NCI-H526 treated with DMSO at 0.1 percent for 48 hours (cell line): Measurements from ENCODE around the gene OAF.
A peak's percentile ranks its signal among the peaks of the same experiment; 100 is the strongest.

Source experiments
- DNase-seq: peaks from one replicate; lab custom pipeline; 2025; lab: John Stamatoyannopoulos, UW

The OAF gene

GRCh38 chr11:120223793-120224192 lies 13.0 kb downstream of the OAF start:
- no peak for DNase-seq

- DNase-seq: no peak
Observed at GRCh38 chr11:120224361-120224760, 13.5 kb downstream of the OAF start.

GRCh38 chr11:120224972-120225909 lies 14.4 kb downstream of the OAF start:
- DNase-seq: no peak

- no peak for DNase-seq
Observed at GRCh38 chr11:120226242-120226641, 15.4 kb downstream of the OAF start.

- DNase-seq: no peak
Observed at GRCh38 chr11:120226714-120227113, 15.9 kb downstream of the OAF start.

GRCh38 chr11:120227228-120227852 lies 16.5 kb downstream of the OAF start:
- no peak for DNase-seq

GRCh38 chr11:120228794-120229384 lies 18.1 kb downstream of the OAF start:
- no peak for DNase-seq

- peak; percentile 24 for DNase-seq
Observed at GRCh38 chr11:120229451-120230424, 18.9 kb downstream of the OAF start.

GRCh38 chr11:120230433-120231071 lies 19.7 kb downstream of the OAF start:
- DNase-seq: no peak

GRCh38 chr11:120231963-120232362 lies 21.1 kb downstream of the OAF start:
- no peak for DNase-seq

GRCh38 chr11:120233207-120233803 lies 22.5 kb downstream of the OAF start:
- DNase-seq: no peak

- DNase-seq: peak; percentile 96
Observed at GRCh38 chr11:120235024-120235628, 24.3 kb downstream of the OAF start.

GRCh38 chr11:120236169-120237107 lies 25.6 kb downstream of the OAF start:
- DNase-seq: peak; percentile 100

- DNase-seq: peak; percentile 98
Observed at GRCh38 chr11:120238968-120239620, 28.3 kb downstream of the OAF start.

- peak; percentile 99 for DNase-seq
Observed at GRCh38 chr11:120239713-120240640, 29.1 kb downstream of the OAF start, which contains the start of gene POU2F3. TSS of gene POU2F3 (plus strand) at chr11:120240140. CDS start at chr11:120240344, 204 bp downstream.

GRCh38 chr11:120240866-120241265 lies 30.0 kb downstream of the OAF start:
- peak; percentile 74 for DNase-seq

GRCh38 chr11:120241277-120241676 lies 30.4 kb downstream of the OAF start:
- DNase-seq: peak; percentile 55
